Measurements from ENCODE around the gene OR51Q1. TPM values are rescaled to one million over a fixed set of nuclear protein-coding genes. Genes with fewer than 3 reads are reported as not detected.

OR51Q1 gene
- total RNA-seq, 1 experiment from 2014 or later = not detected

DNA sequence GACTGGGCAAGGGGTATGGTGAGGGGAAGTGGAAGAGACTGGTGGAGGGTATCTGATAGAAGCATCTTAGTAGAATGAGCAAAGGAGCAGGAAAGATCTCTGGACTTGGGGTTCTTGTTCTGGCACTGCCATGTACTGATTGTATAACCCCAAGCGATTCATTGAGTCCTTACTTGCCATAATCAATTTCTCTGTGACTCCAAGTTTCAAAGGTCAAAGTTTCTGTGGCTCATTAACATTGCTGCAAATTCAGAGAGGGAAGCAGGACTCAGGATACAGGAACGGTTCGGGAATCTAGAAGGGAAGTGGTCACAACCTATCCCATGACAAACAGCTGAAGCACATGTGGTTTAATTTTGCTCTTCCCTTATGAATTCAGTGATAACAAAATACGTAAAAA is 27.5 kb downstream of the OR51Q1 start:
- CTCF ChIA-PET = no interaction called here

GRCh38 chr11:5460983-5461621 is 39.2 kb downstream of the OR51Q1 start:
- Mint-ChIP-seq H3K4me1 (ENCODE audit: low read depth, unreplicated experiment) (no peaks in the 10 kb centered on the region), H3K27me3 (ENCODE audit: unreplicated experiment) (no peaks in the 10 kb centered on the region), H3K27ac (ENCODE audit: unreplicated experiment) (no peak overlapping the region), H3K36me3 (ENCODE audit: insufficient read depth, unreplicated experiment) (no peaks in the 10 kb centered on the region), H3K4me3 (ENCODE audit: low read depth, unreplicated experiment) (no peak overlapping the region), H3K9me3 (ENCODE audit: low read depth, unreplicated experiment) (peaks cover 5% of the 10 kb centered on the region)
- DNase-seq = no peak
- no peak for TF ChIP-seq CTCF (IDR thresholded peaks at IDR 0.05; ENCODE audit: unreplicated experiment)
- intact Hi-C loops (cut with micrococcal nuclease; ENCODE audit: unreplicated experiment) = no loop called here
- CTCF ChIA-PET = no interaction called here
- BruUV-seq (replicated peaks) = no TSS peak

More for the DNA sequence above, 27.5 kb downstream of the OR51Q1 start:
- H3K27ac Mint-ChIP-seq (ENCODE audit: unreplicated experiment) = no peak overlapping the region
- intact Hi-C loops (cut with micrococcal nuclease; ENCODE audit: unreplicated experiment) = no loop called here
- TF ChIP-seq CTCF (IDR thresholded peaks at IDR 0.05; ENCODE audit: unreplicated experiment) = no peak
- H3K4me3 Mint-ChIP-seq (ENCODE audit: low read depth, unreplicated experiment) = no peak overlapping the region
- no peak for DNase-seq
- H3K4me1 Mint-ChIP-seq (ENCODE audit: low read depth, unreplicated experiment) = no peaks in the 10 kb centered on the region
- no peaks in the 10 kb centered on the region for H3K9me3 Mint-ChIP-seq (ENCODE audit: low read depth, unreplicated experiment)
- BruUV-seq (replicated peaks) = no TSS peak
- H3K27me3 Mint-ChIP-seq (ENCODE audit: unreplicated experiment) = peaks cover 57% of the 10 kb centered on the region
- H3K36me3 Mint-ChIP-seq (ENCODE audit: insufficient read depth, unreplicated experiment) = no peaks in the 10 kb centered on the region

GRCh38 chr11:5467527-5467926 is 45.6 kb downstream of the OR51Q1 start:
- CTCF ChIA-PET = no interaction called here
- intact Hi-C loops (cut with micrococcal nuclease; ENCODE audit: unreplicated experiment) = no loop called here
- no peak overlapping the region for H3K4me3 Mint-ChIP-seq (ENCODE audit: low read depth, unreplicated experiment)
- TF ChIP-seq CTCF (IDR thresholded peaks at IDR 0.05; ENCODE audit: unreplicated experiment) = no peak
- DNase-seq = no peak
- peaks cover 4% of the 10 kb centered on the region for H3K9me3 Mint-ChIP-seq (ENCODE audit: low read depth, unreplicated experiment)
- H3K27ac Mint-ChIP-seq (ENCODE audit: unreplicated experiment) = no peak overlapping the region
- peaks cover 38% of the 10 kb centered on the region for H3K27me3 Mint-ChIP-seq (ENCODE audit: unreplicated experiment)
- no peaks in the 10 kb centered on the region for H3K4me1 Mint-ChIP-seq (ENCODE audit: low read depth, unreplicated experiment)
- peaks cover 3% of the 10 kb centered on the region for H3K36me3 Mint-ChIP-seq (ENCODE audit: insufficient read depth, unreplicated experiment)
- BruUV-seq (replicated peaks) = no TSS peak

Other genes starting within 250 kb of the OR51Q1 start
- not detected in 2 replicates for gene OR51V1, start 221.4 kb upstream of the OR51Q1 start, total RNA-seq (2022)
- gene HBB, start 195.0 kb upstream of the OR51Q1 start, total RNA-seq (2022) = not detected in 2 replicates
- gene HBD, start 187.6 kb upstream of the OR51Q1 start, total RNA-seq (2022) = not detected in 2 replicates
- gene HBG1, start 172.3 kb upstream of the OR51Q1 start, total RNA-seq (2022) = not detected in 2 replicates
- not detected in 2 replicates for gene HBG2, start 167.3 kb upstream of the OR51Q1 start, total RNA-seq (2022)
- gene HBE1, start 152.2 kb upstream of the OR51Q1 start, total RNA-seq (2022) = not detected in 2 replicates
- not detected in 2 replicates for gene OR51B4, start 120.2 kb upstream of the OR51Q1 start, total RNA-seq (2022)
- not detected in 2 replicates for gene OR51B2, start 97.8 kb upstream of the OR51Q1 start, total RNA-seq (2022)
- not detected in 2 replicates for gene OR51B5, start 78.6 kb upstream of the OR51Q1 start, total RNA-seq (2022)
- not detected in 2 replicates for gene OR51B6, start 70.6 kb upstream of the OR51Q1 start, total RNA-seq (2022)
- not detected in 2 replicates for gene OR51M1, start 38.3 kb upstream of the OR51Q1 start, total RNA-seq (2022)
- gene OR51I1, start 19.4 kb downstream of the OR51Q1 start, total RNA-seq (2022) = not detected in 2 replicates
- gene OR51I2, start 27.2 kb downstream of the OR51Q1 start, total RNA-seq (2022) = not detected in 2 replicates
- not detected in 2 replicates for gene OR52D1, start 66.6 kb downstream of the OR51Q1 start, total RNA-seq (2022)
- not detected in 2 replicates for gene UBQLN3, start 87.8 kb downstream of the OR51Q1 start, total RNA-seq (2022)
- gene UBQLNL, start 94.6 kb downstream of the OR51Q1 start, total RNA-seq (2022) = 0.14 and 0.51 TPM in 2 replicates
- gene OR52H1, start 126.4 kb downstream of the OR51Q1 start, total RNA-seq (2022) = not detected in 2 replicates
- not detected in 2 replicates for gene OR52B6, start 158.8 kb downstream of the OR51Q1 start, total RNA-seq (2022)
- gene TRIM6, start 174.5 kb downstream of the OR51Q1 start, total RNA-seq (2022) = 0.80 and 2.8 TPM in 2 replicates
- 9.9 and 13.1 TPM in 2 replicates for gene TRIM34, start 202.9 kb downstream of the OR51Q1 start, total RNA-seq (2022)